ENCODE results near the gene ITPK1.

ITPK1 gene

DNA sequence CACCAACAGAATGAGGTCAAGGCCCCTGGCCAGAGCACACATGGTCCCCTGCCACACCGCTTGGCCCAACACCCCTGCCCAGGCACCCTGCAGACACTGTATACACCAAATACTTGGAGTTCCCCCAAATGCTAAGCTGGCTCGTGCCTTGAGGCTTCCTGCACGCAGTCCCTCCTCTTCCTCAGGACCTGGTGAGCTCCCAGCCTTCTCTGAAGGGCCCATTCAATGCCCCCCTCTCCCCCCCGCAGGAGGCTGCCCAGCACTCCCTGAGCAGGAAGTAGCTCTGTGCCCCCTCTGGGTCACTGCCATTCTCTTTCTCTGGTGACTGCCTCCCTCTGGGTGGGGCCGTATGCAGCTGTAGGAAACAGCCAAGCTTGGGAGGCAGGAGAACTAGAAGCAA lies 75.3 kb downstream of the ITPK1 start:
- DNase-seq, result no peak

DNA sequence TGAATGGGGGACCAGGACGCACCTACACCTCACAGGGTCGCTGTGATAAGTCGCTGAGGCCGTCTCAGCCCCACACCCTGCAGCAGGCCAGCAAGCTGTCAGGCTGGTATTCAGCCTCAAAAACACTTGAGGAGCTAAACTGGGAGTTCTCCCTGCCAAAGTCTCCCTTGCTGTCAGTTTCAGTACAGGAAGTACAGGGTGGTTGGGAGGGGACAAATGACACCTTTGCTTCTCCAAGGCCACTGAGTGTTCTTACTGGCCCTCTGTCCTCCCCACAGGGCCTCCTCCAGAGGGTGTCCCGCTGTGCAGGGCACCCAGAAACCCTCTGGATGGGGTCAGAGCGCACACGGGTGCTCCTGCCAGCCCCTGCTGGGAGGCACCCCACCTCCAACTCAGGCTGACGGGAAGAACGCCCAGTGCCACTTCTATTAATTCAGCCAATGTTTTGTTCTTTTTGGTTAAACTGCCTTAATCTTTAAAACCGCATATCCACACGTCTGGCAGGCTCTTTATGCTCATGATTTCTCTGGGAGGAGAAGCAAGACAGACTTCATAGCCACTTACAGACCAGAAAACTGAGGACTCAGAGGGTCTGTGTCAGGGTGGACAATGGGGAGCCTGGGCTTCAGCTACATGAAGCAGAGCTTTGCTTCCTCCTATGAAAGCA lies 75.9 kb downstream of the ITPK1 start:
- DNase-seq, result no peak

DNA sequence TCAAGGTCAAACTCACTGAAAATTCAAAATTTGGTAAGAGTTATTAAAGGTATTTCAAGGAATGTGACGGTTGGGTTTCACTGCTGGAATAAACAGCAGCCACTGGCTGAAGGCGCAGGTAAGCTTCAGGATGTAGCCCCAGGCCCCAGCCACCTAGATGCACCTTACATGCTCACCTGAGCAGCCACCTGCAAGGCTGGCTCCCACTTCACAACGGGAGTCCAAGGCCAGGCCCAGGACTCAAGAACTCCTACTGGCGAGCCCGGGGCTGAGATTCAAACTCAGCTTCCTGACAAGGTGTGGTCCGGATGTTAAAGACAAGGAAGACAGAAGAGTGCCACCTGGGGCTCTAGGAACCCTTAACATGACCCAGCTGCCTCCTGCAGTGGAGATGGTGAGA lies 78.4 kb downstream of the ITPK1 start:
- DNase-seq, result no peak

DNA sequence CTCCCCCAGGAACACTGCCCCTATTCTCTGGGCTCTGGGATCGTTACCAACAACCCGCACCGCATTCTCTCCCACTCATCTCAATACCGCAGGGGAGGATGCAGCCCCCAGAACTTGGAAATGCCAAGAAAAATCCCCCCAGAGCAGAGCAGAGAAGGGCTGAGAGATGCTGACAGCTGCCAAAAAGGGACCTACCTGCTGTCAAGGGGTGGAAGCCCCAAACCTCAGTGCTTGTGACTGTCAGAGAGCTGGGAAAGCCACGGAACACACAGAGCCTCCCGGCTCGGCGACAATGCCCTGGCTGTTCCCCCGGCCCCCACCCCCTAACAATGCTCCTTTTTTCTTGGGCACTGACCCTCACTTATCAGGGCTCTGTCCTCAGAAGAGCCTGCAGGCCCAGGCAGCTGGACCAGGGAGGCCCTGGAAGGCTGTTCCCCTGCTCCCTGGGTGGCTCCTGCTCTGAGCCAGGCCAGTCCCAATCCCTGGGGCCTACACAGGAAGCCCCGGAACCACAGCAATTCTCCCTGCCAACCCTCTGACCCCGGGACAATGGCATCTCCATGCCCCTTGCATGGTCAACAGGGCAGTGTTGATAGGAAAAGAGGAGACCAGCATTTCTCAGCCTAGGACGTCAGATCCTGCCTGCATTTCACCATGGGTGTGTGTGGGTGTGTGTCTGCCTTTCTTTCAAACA lies 78.9 kb downstream of the ITPK1 start:
- DNase-seq, result no peak

DNA sequence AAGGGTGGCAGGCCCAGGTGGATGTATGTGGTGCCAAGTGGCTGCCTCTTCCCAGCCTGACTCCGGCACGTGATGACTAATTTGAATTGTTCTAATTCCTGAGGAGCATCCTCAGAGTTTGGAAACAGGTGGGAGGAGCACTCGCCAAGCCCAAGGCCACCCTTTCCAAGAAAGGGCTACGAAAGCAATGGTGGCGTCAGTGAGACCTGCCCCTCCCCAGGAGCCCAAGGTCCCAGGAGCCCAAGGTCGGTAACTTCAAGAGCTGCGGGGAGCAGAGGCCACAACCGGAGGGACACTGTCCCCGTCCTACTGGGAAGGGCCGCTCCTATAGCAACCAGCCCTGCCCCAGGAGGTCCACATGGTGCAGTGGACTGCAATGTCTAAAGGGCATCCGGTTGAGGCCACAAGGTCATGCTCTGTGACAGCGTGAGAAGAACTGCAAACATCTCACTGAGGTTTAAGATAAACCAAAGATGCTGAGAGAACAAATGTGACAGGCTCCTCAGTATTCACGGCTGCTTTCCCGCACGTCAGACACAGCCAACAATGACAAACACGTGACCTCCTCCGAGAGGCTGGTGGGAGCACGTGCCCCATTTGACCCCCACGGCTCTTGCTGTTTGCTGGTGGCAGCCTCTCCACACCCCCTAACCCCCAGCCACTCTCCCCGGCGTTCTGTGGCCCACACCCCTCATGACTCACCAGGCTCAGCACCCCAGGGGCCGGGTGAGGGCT lies 79.6 kb downstream of the ITPK1 start:
- no peak for DNase-seq

DNA sequence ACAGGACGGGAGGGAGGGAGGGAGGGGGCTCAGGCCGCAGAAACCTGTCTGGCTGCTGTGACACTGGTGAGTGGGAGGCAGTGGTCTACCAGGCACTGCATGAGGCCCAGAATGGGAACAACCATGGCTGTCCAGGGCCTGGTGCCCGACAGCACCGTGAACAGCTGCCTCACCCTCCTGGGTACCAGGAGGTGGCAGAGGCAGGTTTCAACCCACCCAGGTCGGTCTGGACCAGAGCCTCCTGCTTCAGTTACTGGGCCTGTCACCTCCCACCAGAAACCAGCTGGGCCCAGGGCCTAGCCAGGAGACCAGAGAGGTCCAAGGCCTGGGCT lies 80.2 kb downstream of the ITPK1 start:
- DNase-seq, result no peak

DNA sequence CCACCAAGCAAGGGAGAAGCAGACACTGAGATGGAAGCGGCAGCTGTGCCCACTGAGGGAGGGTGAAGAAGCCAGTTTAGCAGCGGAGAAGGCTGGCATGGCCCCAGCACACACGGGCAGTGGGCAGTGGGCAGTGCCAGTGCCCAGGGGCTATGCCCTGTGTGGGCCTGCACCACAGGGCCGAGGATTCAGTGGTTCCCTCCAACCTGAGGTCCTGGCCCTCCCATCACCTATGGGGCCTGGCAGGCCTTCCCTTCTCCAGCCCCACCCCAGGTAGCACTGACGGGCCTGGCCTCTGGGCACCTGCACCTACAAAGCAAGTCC lies 81.1 kb downstream of the ITPK1 start:
- DNase-seq, result no peak

DNA sequence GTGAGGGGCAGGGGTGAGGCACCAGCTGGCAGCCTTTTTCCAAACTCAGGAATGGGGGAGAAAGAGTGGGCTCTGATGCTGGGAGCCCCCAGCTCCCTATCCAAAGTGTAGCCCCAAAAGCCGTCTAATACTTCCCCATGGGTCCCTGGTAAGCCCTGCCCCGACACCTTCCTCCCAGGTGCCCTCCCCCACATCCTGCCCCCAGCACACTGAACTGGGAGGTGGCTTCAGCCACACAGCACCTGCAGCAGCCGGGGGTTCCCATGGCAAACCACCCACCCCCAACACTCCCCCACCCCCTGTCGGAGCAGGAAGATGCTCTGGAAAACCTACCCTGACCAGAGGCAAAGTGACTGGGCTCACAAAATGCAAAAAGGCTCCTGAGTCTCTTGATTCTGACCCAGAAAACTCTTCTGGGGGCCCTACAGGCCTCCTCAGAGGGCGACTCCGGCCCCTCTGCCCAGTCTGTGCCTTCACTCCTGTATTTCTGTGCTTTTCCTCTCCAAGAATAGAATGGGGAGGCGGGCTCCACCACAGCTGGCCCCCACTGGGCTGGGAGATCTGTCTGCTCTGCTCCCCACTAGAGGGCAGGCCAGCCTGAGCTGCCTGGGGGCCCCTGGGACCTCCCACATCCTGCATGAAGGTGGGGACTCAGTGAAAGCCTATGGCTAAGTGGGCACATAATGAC lies 81.6 kb downstream of the ITPK1 start:
- no peak for DNase-seq

DNA sequence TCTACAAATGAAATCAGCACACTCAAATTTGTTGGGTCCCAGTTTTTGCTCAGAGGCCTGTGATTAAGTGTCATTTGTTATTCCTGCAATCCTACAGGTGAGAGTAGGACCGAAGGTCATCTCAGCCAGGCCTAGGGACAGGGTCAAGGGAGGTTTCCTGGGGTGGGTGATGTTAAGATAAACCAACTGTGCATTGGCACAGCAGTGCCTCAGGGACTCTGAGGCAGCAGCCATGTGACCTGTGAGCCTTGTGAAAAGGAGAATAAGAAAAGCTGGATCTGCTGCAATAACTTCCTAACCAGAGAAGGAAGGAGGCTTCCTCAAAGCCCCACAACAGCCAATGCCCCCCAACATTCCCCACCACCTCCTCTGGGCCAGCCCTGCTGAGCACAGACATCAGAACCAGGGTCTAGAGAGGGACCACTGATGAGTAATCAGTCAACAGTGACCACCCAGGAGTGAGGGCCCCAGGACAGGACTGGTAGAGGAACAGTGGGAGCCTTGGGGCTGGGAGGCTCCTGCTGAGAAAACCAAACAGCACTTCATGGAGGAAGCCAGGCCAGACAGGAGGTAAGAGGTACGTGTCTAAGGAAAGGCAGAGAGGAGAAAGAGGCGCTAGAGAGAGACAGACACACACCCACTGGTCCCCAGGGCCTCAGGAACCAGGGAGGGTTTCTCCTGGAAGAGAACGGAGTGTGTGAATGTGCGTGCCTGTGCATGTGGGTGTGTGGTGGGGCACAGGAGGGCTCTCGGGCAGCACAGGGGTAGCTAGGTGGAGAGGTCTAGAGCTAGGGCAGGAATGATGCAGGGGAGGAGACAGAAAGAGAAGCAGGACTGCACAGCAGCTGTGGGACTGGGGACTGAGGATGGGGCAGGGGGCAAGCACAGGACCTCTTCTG lies 82.4 kb downstream of the ITPK1 start:
- no peak for DNase-seq

DNA sequence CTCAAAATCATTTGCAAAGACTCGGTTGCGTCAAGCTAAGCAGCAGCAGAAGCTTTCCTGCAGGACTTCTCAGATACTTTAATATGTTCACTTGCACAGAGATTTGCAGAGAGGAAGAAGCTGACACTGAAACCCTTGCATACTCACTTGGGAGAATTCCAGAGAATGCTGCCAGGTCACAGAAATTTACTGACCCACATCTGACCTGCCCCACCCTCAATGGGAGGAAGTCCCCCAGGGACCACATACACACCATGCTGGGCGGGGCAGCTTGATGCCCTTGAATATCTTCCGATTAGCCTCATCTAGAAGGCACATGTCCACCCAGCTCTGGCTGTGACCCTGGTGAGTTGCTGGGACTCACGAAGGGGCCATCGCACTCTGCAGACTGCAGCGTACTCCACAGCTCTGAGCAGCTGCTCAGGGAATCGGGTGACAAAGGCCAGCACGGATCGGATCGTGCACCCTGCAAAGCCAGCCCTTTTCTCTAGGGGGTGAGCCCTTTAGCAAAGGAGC lies 83.2 kb downstream of the ITPK1 start:
- DNase-seq, result no peak

DNA sequence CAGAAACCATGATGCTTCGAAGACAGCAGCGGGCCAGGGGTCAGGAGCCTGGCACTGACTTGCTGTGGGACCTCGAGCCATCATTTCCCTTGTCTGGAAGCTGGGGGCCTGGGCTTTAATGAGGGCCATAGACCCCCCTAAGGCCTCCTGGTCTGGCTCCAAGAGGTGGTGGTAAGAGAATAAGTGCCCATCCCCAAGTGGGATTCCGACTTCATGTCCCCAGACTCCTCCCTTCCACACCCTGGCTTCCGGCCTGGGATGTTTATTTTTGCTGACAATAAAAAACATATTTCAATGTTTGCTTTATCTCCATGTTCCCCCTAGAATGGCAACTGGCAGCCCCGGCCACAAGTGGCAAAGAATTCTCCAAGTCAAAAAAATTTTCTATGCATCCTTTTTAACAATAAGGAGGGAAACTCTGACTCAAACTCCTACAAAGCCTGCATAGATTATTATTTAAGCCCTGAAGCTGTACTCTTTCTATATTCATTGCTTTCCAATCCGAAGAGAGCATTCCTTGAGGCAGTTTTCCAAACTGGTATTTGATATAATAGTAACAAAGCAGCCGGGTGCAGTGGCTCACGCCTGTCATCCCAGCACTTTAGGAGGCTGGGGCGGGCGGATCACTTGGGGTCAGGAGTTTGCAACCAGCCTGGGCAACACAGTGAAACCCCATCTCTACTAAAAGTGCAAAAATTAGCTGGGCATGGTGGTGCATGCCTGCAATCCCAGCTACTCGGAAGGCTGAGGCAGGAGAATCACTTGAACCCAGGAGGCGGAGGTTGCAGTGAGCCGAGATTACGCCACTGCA lies 84.0 kb downstream of the ITPK1 start:
- no peak for DNase-seq

DNA sequence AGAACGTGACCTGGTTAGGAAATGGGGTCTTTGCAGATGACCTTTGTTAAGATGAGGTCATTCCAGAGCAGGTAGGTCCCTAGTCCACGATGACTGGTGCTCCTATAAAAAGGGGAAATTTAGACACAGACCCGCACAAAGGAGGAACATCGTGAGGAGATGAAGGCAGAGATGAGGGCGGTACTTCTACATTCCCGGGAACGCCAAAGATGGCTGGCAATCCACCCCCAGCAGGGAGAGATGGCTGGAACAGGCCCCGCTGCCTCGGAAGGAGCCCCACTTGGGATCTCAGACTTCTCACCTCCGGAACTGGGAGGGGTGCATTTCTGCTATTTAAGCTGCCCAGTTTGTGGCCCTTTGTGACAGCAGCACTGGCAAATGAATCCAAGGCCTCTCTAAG lies 85.0 kb downstream of the ITPK1 start:
- no peak for DNase-seq

DNA sequence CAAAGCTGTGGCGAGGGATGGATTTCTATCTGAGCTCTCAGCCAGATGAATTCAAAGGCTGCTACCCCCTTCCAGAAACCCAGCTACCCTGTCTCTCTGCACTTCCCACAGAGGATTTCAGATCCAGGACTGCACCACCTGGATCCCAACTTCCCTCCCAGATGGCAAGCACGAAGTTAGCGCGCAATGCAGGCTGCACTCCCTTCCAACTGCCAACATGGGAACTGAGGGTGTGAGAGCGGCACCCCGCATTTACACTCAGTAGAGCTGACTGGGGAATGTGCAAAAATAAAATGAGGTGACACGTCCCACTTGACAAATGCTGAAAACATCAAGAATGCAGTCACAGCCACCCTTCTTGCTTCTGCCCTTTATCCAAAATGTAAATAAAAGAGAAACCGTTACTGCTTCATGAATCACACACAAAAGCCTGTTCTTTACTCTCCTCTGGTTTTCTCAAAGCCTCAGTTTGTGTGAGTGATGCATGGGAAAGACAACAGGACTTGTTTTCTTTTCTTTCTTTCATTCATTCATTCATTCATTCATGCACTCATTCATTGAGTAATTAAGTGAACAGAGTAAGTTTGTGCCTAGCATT lies 85.7 kb downstream of the ITPK1 start:
- no peak for DNase-seq

DNA sequence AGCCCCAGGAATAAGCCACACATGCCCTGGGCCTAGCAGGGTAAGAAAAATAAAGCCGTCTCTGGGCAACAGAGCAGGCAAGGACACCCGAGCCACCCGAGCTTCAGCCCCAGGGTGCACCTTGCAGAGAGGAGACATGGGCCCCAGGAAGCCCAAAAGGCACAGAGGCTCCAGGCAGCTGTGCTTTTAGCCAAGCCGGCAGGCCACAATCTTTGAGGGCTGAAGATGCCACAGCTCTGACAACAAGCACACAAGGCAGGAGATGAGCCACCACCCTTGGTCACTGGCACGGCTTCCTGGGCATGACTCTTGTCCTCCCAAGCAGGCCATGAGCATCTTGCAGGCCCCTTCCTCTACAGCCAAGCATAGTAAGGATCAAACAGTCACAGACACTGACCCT lies 86.3 kb downstream of the ITPK1 start:
- no peak for DNase-seq

DNA sequence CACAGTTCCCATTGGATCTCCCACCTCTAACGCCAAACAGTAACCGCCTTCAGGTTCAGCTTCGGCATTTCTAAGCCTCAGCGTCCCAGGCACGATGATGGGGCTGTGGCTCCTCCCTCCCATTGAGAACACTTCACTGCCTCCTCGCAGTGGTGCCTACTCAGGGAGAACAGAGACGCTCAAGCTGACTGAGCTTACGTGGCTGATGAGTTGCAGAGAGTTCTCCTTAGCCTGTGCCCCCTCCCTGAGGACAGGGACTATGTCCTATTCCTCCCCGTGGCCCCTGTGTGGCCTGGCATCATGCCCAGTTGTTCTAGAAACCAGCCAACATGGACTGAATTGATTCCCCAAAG lies 87.0 kb downstream of the ITPK1 start:
- DNase-seq, result no peak

DNA sequence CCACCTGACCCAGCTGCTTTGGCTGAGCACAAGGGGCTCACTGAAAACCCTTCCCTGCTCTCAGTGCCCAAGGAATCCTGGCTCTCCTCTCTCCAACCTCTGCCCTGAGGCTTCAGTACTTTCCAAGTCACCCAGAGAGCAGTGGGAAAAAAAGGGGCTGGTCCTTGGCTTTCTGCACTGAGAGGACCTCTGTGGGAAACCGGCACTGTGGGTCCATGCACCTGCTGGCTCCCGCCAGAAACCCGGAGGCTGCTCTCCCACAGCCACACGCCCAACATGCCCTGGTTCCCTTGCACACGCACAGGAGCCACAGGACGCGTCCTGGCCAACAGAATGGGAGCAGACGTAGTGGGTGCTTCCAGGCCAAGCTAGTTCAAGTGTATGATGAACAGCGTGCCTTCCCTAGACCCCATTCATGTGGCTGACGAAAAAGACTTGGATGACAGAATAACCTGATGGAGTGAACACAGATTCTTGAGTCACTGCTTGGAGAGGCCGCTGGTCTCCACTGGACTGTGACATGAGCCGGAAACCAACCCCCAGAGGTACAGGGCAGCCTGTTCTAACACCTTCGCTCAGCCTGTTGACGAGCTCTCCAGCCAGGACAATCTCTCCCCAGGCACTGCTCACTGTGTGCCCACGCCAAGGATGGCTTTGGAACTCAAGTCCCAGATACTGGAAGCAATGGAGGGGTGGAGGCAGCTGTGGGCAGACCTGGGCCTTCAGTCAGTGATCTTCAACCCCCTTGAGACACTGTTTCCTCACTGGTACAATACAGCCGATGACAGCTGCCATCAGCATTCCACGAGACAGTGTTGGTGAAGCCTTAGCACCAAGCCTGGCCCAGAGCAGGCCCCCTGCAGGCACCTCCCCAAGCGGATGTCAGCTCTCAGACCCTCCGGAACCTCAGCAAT lies 87.7 kb downstream of the ITPK1 start:
- DNase-seq, result no peak

DNA sequence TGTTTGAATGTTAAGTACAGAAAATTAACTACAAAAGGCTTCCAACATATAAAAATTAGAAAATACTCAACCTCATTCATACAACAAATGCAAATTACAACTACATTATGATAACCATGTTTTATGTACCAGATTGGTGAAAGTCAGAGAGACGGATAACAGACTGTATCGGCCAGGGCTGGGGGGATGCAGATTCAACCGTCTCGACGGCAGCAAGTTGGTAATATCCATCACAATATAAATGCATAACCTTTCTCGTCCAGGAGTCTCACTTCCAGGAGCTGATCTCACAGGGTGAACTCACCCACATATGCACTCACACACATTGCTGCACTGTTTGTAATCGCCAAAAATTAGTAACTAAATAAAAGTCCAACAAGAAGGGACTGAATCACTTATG lies 89.4 kb downstream of the ITPK1 start:
- no peak for DNase-seq

DNA sequence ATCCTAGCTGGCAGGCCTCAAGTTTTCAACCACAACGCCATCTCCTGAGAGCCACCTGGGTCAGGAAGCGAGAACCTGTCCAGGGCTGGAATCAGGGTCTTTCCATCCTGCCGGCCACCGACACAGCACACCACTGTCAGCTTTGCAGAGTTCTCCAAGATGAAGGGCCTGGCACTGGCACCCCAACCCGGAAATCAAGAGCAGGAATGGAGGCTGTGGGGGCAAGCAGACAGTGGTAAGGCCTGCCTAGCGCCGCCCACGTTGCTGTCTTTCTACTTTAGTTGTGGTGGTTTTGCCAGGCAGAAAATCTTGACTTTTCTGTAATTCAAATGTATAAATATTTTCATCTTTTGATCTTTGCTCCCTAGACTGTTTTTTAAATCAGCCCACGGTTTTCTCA lies 90.7 kb downstream of the ITPK1 start:
- DNase-seq, result no peak

DNA sequence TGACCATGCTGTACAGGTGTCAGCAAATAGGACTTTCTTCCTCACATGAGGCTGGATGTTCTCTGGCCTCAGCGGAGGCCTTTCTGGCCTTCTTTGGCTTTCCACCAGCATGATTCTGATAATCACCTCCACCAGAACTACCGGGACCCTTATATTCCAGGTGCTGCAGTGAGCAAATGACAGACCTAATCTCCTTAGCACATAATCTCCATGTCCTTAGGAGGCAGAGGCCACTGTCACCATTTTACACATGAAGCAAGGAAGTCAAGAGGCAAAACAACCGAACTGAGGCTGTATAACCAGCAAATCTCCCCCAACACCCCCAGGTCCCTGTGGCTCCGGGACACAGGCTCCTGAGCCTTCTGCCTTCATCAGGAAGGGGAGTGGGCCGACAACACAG lies 91.2 kb downstream of the ITPK1 start:
- no peak for DNase-seq

DNA sequence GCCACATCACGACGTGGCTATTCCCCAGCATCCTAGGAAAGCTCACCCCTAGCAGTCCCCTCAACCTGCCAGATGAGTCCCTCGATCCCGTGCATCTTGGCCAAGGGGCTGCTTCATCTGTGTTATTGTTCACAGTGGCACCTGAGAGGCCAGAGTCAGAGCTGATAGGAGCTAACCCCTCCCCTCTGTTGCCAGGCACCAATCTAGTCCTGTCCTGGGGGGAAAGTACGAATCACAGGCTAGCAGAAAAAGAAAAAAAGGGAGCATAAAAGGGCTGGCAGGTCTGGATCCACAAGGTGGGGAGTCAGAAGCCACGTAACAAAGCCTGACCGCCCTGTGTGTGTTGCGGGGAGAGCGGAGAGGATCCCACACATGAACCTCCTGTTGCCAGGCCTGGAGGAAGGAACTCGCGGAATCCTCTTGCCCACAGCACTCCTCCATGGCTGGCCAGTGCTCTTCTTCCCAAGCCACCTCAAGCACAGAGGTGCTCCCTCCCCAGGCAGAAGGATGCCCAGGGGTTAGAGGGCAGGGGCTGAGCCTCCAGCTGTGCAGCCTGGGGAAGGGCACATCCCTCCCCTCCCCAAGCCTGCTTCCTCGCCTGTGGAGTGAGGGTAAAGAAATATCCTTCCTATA lies 91.8 kb downstream of the ITPK1 start:
- DNase-seq, result no peak

Measured in NCI-H2107 (cell line).